Kidney (tissue), 14 donors: ENCODE measurements around the gene KLF2. TPM values are rescaled to one million over a fixed set of nuclear protein-coding genes. Genes with fewer than 3 reads are reported as not detected.

ENCODE experiments used
- DNase-seq, 5 donors: peaks; one replicate each; pipeline ENCODE4 v3.0.0-alpha.2; 2013 to 2020
- FAIRE-seq: peaks from 2 replicates; lab custom pipeline; 2012; peaks lifted over from hg19 to GRCh38; lab: Jason Lieb, UNC
- H3K27ac ChIP-seq, 2 donors: one replicate each; pipeline ENCODE4 v1.7.0; 2013; ENCODE audit warnings: low read depth in 2 of 2, low read length in 2 of 2, inconsistent platforms in 1 of 2
- H3K27me3 ChIP-seq: one replicate; pipeline ENCODE4 v1.7.1; 2013; ENCODE audit warnings: low read length, inconsistent platforms; ENCODE audit not compliant: control insufficient read depth, insufficient read depth
- H3K36me3 ChIP-seq, 3 donors: one replicate each; pipeline versions ENCODE4 v1.7.0 to v1.7.1; 2013; ENCODE audit warnings: low read length in 3 of 3, control low read depth in 1 of 3, inconsistent platforms in 1 of 3; ENCODE audit not compliant: insufficient read depth in 3 of 3, control insufficient read depth in 2 of 3
- H3K4me1 ChIP-seq, 3 donors: one replicate each; pipeline versions ENCODE4 v1.7.0 to v1.7.1; 2013; ENCODE audit warnings: low read length in 3 of 3, inconsistent platforms in 1 of 3, low read depth in 1 of 3; ENCODE audit not compliant: control insufficient read depth in 2 of 3, insufficient read depth in 2 of 3
- H3K4me3 ChIP-seq, 3 donors: one replicate each; pipeline versions ENCODE4 v1.7.0 to v1.8.1; 2013; ENCODE audit warnings: low read length in 3 of 3, control low read depth in 1 of 3, inconsistent platforms in 1 of 3
- H3K9ac ChIP-seq, 3 donors: one replicate each; pipeline versions ENCODE4 v1.7.0 to v1.7.1; 2013; ENCODE audit warnings: low read length in 3 of 3, control low read depth in 1 of 3, inconsistent platforms in 1 of 3
- H3K9me3 ChIP-seq, 3 donors: one replicate each; pipeline versions ENCODE4 v1.7.0 to v1.7.1; 2013; ENCODE audit warnings: low read length in 3 of 3, control low read depth in 1 of 3, inconsistent platforms in 1 of 3; ENCODE audit not compliant: control insufficient read depth in 2 of 3, insufficient read depth in 1 of 3
- intact Hi-C: fragments of 100-400 bp; cut with DNase I; formaldehyde crosslinking; loops from one replicate; pipeline ENCODE4 v1.11.1; 2022
- polyA plus RNA-seq: library from polyadenylated mRNA; stranded (reverse); fragments of 350-450 nt; fragmentation: Illumina TruSeq; extraction: RNeasy Lipid Tissue Mini Kit (QIAGEN cat#74804); gene quantifications from one replicate; pipeline ENCODE4 v1.2.3, GENCODE V29; 2014; ENCODE audit warnings: low read depth, low replicate concordance; ENCODE audit not compliant: insufficient read depth
- total RNA-seq: library from RNA; stranded (reverse); fragmentation: NEBNext Ultra II Directional; extraction: Animal tissue kit (Norgen Biotek cat#: 25700); gene quantifications from one replicate; pipeline ENCODE4 v1.2.1, GENCODE V29; 2021
- TF ChIP-seq, protein P1 (sequence below): IDR thresholded peaks from 3 replicates; pipeline ENCODE4 v1.5.1; 2012; ENCODE audit warnings: mild to moderate bottlenecking, moderate library complexity, borderline replicate concordance; ENCODE audit not compliant: insufficient read depth; ENCODE audit errors: extremely low read depth
- donor health status: control.
- donor health status: control.
- donor health status: control.
- donor health status: control.
- donor health status: control.
- donor health status: DM: yes; HTN: yes; CAD: no.
- donor health status: Normal renal cell carcinoma (clear cell type).

KLF2 gene
- total and polyA plus RNA-seq, 2 donors from 2014 or later, result 114 to 131 TPM

DNA sequence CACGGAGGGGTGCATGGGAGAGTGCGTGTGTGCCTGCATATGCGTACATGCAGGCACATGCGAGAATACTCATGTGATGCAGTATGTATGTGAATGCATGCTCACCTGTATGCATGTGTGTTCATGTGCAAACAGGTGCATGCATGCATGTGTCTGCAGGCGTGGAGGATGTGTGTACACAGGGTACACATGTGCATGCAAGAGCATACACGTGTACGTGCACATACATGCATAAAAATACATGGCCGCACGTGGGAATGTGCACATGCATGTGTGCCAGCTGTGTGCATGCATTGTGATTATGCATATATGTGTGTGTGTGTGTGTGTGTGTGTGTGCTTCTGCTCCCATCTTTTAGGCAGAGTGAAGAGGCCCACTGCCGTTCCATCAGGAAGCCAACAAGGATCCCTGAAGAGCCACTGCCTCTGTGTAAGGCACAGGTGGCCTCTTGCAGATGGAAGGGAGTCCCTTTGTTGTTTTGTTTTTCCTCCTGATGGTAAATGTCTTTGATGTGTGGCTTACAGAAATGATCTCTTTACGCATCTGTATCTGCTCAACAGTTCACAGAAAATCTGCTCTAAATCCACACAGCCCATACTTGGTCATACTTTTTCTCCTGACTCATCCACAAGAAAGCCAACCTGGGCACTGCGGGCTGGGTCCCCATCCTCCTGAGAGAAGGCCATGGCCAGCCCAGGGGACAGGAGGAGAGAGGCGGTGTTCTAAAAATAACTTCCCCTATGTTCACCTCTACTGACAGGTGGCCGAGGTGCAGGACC, 50.7 kb downstream of the KLF2 start:
- Histone ChIP-seq H3K36me3 (peaks cover 7 to 23% (median 13%) of the 10 kb centered on the region in 3 donors), H3K4me1 (peaks cover 0 to 31% (median 28%) of the 10 kb centered on the region in 3 donors), H3K27ac (no peak overlapping the region), H3K27me3 (no peaks in the 10 kb centered on the region), H3K9ac (no peak overlapping the region), H3K9me3 (no peaks in the 10 kb centered on the region), H3K4me3 (no peak overlapping the region)
- TF ChIP-seq, protein P1, sequence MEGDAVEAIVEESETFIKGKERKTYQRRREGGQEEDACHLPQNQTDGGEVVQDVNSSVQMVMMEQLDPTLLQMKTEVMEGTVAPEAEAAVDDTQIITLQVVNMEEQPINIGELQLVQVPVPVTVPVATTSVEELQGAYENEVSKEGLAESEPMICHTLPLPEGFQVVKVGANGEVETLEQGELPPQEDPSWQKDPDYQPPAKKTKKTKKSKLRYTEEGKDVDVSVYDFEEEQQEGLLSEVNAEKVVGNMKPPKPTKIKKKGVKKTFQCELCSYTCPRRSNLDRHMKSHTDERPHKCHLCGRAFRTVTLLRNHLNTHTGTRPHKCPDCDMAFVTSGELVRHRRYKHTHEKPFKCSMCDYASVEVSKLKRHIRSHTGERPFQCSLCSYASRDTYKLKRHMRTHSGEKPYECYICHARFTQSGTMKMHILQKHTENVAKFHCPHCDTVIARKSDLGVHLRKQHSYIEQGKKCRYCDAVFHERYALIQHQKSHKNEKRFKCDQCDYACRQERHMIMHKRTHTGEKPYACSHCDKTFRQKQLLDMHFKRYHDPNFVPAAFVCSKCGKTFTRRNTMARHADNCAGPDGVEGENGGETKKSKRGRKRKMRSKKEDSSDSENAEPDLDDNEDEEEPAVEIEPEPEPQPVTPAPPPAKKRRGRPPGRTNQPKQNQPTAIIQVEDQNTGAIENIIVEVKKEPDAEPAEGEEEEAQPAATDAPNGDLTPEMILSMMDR, result no peak
- intact Hi-C loops, result no loop called here
- no peak for FAIRE-seq
- DNase-seq, result peak in 1 of 5 donors; percentile 32

GRCh38 chr19:16375936-16376185, 51.2 kb downstream of the KLF2 start:
- Histone ChIP-seq H3K36me3 (peaks cover 9 to 27% (median 13%) of the 10 kb centered on the region in 3 donors), H3K27ac (no peak overlapping the region), H3K27me3 (no peaks in the 10 kb centered on the region), H3K9ac (no peak overlapping the region), H3K4me3 (no peak overlapping the region), H3K9me3 (no peaks in the 10 kb centered on the region), H3K4me1 (peaks cover 0 to 31% (median 28%) of the 10 kb centered on the region in 3 donors)
- TF ChIP-seq, protein P1, result no peak
- intact Hi-C loops, result no loop called here
- DNase-seq (peak in 1 of 5 donors; percentile 46), FAIRE-seq (no peak)

GRCh38 chr19:16376241-16376640, 51.6 kb downstream of the KLF2 start:
- FAIRE-seq, result no peak
- intact Hi-C loops, result no loop called here
- peaks cover 9 to 27% (median 13%) of the 10 kb centered on the region in 3 donors for H3K36me3 ChIP-seq
- no peaks in the 10 kb centered on the region for H3K9me3 ChIP-seq
- TF ChIP-seq, protein P1, result no peak
- H3K27ac ChIP-seq, result no peak overlapping the region
- peak in 2 of 5 donors; percentile 60 to 89 for DNase-seq
- no peaks in the 10 kb centered on the region for H3K27me3 ChIP-seq
- H3K4me1 ChIP-seq, result peaks cover 0 to 28% (median 27%) of the 10 kb centered on the region in 3 donors
- H3K4me3 ChIP-seq, result no peak overlapping the region
- H3K9ac ChIP-seq, result no peak overlapping the region
